Suppressor macrophage treated with lipopolysaccharide for 1 hour (primary cell): ENCODE results near the gene DYRK1A.

Experiments
- DNase-seq, 3 donors: peaks; one replicate each; pipeline ENCODE4 v3.0.0-alpha.2; 2020 to 2022

The DYRK1A gene

DNA sequence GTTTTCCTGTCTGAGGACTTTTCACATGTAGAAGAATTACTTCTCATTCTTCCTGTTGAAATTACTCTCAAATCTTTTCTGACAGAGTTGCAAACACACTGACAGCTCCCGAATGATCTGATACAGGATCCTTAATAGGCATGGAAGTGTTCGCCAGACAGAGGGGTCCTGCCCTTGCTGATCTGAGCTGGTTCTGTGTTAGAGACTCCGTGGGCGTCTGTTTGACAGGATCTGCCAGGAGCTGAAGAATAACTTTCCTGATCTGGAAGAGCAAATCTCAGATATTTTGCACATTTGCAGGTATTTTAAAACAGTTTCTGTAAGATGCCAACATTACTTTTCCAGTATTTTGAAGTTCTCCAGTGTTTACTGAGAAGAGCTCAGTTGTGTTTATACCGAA, 202.3 kb downstream of the DYRK1A start:
- no peak for DNase-seq

DNA sequence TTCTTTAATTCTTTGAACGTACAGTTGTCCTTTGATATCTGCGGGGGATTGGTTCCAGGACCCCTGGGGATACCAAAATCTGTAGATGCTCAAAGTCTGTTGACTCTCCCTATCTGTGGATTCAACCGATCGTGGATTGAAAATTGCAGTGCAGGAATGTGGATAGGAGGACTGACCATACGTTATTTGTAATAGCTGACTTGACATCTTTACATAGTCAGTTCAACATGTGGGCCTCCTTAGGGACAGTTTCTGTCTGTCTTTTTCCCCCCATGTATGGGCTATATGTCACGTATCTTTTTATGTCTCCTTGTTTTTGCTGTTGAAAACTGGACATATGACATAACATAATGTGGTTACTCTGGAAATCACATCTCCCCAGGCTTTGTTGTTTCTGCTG, 204.9 kb downstream of the DYRK1A start:
- DNase-seq = no peak

DNA sequence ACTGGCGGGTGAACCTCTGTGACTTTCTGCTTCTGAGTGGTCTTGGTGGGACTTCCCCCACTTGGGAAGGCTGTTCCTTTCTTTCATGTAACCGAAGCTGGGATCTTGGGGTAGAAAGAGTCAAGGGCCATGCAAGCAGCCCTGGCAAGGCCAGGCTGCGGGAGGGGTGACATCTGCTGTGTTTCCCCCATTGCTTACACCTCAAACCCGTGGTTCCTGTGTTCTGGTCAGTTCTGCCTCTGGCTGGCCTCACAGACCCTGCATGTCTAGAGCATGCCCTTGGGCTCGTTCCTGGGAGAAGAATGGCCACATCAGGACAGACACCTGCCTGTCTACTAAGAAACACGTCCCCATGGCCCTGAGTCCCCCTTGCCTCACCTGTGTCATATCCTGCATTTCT, 207.7 kb downstream of the DYRK1A start:
- DNase-seq = no peak

DNA sequence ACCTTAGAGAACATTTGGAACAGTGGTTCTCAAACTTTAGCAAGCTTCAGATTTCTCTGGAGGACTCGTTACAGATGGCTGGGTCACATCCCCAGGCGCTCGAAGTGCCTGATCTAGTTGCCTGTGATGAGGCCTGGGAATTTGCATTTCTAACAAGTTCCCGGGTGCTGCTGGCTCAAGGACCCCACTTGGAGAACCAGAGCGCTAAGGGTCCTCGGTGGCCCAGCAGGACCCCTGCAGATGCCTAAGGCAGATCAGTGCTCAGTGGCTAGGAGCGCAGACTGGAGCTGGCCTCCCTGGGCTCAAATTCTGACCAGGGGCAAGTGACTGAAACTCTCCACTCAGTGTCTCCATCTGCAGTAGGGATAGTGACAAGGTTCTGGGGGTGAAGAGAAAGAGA, 208.2 kb downstream of the DYRK1A start:
- no peak for DNase-seq

DNA sequence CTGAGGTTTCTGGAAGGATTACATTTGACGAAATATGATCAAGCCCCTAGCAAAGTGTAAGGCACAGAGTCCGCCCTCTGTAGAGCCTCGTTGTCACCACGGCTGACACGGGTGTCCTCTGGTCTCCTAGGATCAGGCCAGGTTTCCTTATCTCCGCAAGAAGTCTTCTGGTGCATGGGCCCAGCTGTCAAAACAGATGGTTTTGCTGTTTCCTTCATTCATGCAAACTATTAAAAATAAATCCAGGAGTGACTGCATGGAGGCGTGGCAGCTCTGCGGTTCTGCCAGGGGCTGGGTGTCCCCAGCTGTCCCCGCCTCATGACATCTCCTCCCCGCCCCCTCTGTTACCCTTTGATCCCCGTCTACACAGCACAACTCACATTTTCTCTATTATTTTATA, 209.0 kb downstream of the DYRK1A start:
- DNase-seq = no peak
